SK-N-SH (cell line): ENCODE results near the gene EHD1. TPM values are rescaled to one million over a fixed set of nuclear protein-coding genes. Genes with fewer than 3 reads are reported as not detected.
A peak's percentile ranks its signal among the peaks of the same experiment; 100 is the strongest.

Experiments used
- CTCF ChIA-PET: fragments of 300-600, 350-600 bp; formaldehyde crosslinking; extraction: SDS; loops from one replicate; lab custom pipeline; 2021; lab: Yijun Ruan, JAX
- POLR2A ChIA-PET: fragments of 350-600 bp; sonication (Branson Sonifier 250); formaldehyde crosslinking; extraction: SDS; loops from one replicate; lab custom pipeline; 2020; ENCODE audit warnings: antibody characterized with exemption, inconsistent platforms; lab: Yijun Ruan, JAX
- DNase-seq: peaks from one replicate; pipeline ENCODE4 v3.0.0; 2012
- H2AFZ ChIP-seq: fragments of 200-600 bp; sonication (generic); 2 replicates; pipeline ENCODE4 v1.8.1; 2016; ENCODE audit warnings: antibody characterized with exemption, mild to moderate bottlenecking, low read depth
- H3F3A ChIP-seq: fragments of 200-600 bp; sonication (generic); replicated peaks from 2 replicates; pipeline ENCODE3; 2016; ENCODE audit warnings: antibody characterized with exemption, mild to moderate bottlenecking; ENCODE audit not compliant: insufficient read depth
- H3K27ac ChIP-seq, 2 experiments: fragments of 200-500 bp in 1 of 2; fragments of 200-600 bp in 1 of 2; sonication (Bioruptor generic) in 1 of 2; sonication (generic), shearing (Covaris generic) in 1 of 2; 2 replicates each; pipeline versions ENCODE4 v1.5.1 to v1.6.1; 2014 to 2016; ENCODE audit warnings: low read depth in 2 of 2, inconsistent platforms in 1 of 2, low read length in 1 of 2, mild to moderate bottlenecking in 1 of 2, mixed read lengths in 1 of 2
- H3K27me3 ChIP-seq: fragments of 200-600 bp; sonication (generic), shearing (Covaris generic); 2 replicates; pipeline ENCODE4 v1.6.1; 2016; ENCODE audit warnings: mixed run types; ENCODE audit not compliant: insufficient read depth
- H3K36me3 ChIP-seq, 2 experiments: fragments of 200-500 bp in 1 of 2; fragments of 200-600 bp in 1 of 2; sonication (Bioruptor generic) in 1 of 2; sonication (generic) in 1 of 2; replicated peaks in 1 of 2; 2 replicates each; pipeline versions ENCODE3 to v1.5.1; 2014 to 2016; ENCODE audit warnings: low read length in 1 of 2, mild to moderate bottlenecking in 1 of 2; ENCODE audit not compliant: insufficient read depth in 2 of 2, control insufficient read depth in 1 of 2
- H3K4me1 ChIP-seq, 2 experiments: fragments of 200-500 bp in 1 of 2; fragments of 200-600 bp in 1 of 2; sonication (Bioruptor generic) in 1 of 2; sonication (generic), shearing (Covaris generic) in 1 of 2; 2 replicates each; pipeline versions ENCODE4 v1.5.1 to v1.6.1; 2014 to 2016; ENCODE audit warnings: low read depth in 1 of 2, low read length in 1 of 2, mixed run types in 1 of 2; ENCODE audit not compliant: insufficient read depth in 2 of 2, control insufficient read depth in 1 of 2
- H3K4me2 ChIP-seq: fragments of 200-600 bp; sonication (generic), shearing (Covaris generic); 2 replicates; pipeline ENCODE4 v1.6.1; 2017; ENCODE audit warnings: mixed run types
- H3K4me3 ChIP-seq, 2 experiments: fragments of 200-500 bp in 1 of 2; fragments of 200-600 bp in 1 of 2; sonication (Bioruptor generic) in 1 of 2; sonication (generic), shearing (Covaris generic) in 1 of 2; 2 replicates each; pipeline versions ENCODE4 v1.5.1 to v1.8.1; 2014 to 2016; ENCODE audit warnings: low read depth in 2 of 2, inconsistent platforms in 1 of 2, low read length in 1 of 2, mild to moderate bottlenecking in 1 of 2, mixed read lengths in 1 of 2, moderate library complexity in 1 of 2
- H3K79me2 ChIP-seq: fragments of 200-600 bp; sonication (generic); 2 replicates; pipeline ENCODE4 v1.8.1; 2017; ENCODE audit warnings: mild to moderate bottlenecking; ENCODE audit not compliant: insufficient read depth
- H3K9ac ChIP-seq: fragments of 200-600 bp; sonication (generic); 2 replicates; pipeline ENCODE4 v1.6.1; 2017; ENCODE audit warnings: mixed run types
- H3K9me2 ChIP-seq: fragments of 200-600 bp; sonication (generic); 2 replicates; pipeline ENCODE4 v1.6.1; 2017; ENCODE audit warnings: mixed run types
- H3K9me3 ChIP-seq: fragments of 200-600 bp; sonication (generic); 2 replicates; pipeline ENCODE4 v1.6.1; 2017; ENCODE audit warnings: mixed run types, mild to moderate bottlenecking, moderate library complexity
- H4K20me1 ChIP-seq: fragments of 200-600 bp; sonication (generic); 2 replicates; pipeline ENCODE4 v1.6.1; 2017; ENCODE audit warnings: mild to moderate bottlenecking, mixed run types; ENCODE audit not compliant: insufficient read depth
- CHD2 ChIP-seq: fragments of 150-350 bp; IDR thresholded peaks from 2 replicates; pipeline ENCODE4 v1.6.1; 2018; ENCODE audit warnings: low read length; ENCODE audit not compliant: partially characterized antibody
- CTCF ChIP-seq: fragments of 200-600 bp; sonication (generic); IDR thresholded peaks from 2 replicates; pipeline ENCODE4 v1.6.1; 2017; ENCODE audit warnings: antibody characterized with exemption, mild to moderate bottlenecking, moderate library complexity
- EP300 ChIP-seq, 2 experiments: IDR thresholded peaks; 2 replicates each; pipeline versions ENCODE4 v1.4.0 to v1.6.1; 2012; ENCODE audit warnings: borderline replicate concordance in 1 of 2, low read depth in 1 of 2, low read length in 1 of 2
- EZH2phosphoT487 ChIP-seq: fragments of 200-600 bp; sonication (generic); IDR thresholded peaks from 2 replicates; pipeline ENCODE4 v1.6.1; 2017; ENCODE audit warnings: low read depth, mixed run types, mild to moderate bottlenecking, antibody characterized with exemption, moderate library complexity, borderline replicate concordance
- FOSL2 ChIP-seq: IDR thresholded peaks from 2 replicates; pipeline ENCODE4 v1.4.0; 2012; ENCODE audit warnings: low read depth, mild to moderate bottlenecking, moderate library complexity, borderline replicate concordance
- FOXJ3 ChIP-seq: sonication (generic); formaldehyde crosslinking; IDR thresholded peaks from 2 replicates; pipeline ENCODE4 v1.5.1; 2020; ENCODE audit warnings: mild to moderate bottlenecking, missing genetic modification reagents
- FOXM1 ChIP-seq: IDR thresholded peaks from 2 replicates; pipeline ENCODE4 v1.4.0; 2012; ENCODE audit warnings: low read depth, mild to moderate bottlenecking
- GABPA ChIP-seq: IDR thresholded peaks from 2 replicates; pipeline ENCODE4 v1.4.0; 2012; ENCODE audit warnings: low read depth, mild to moderate bottlenecking
- GATA2 ChIP-seq: sonication (generic); formaldehyde crosslinking; IDR thresholded peaks from 2 replicates; pipeline ENCODE4 v1.5.0; 2020; ENCODE audit warnings: mild to moderate bottlenecking, missing genetic modification reagents
- IRF3 ChIP-seq: fragments of 150-350 bp; IDR thresholded peaks from 2 replicates; pipeline ENCODE4 v1.6.1; 2016; ENCODE audit warnings: mild to moderate bottlenecking, low read depth, low read length
- JUND ChIP-seq: IDR thresholded peaks from 2 replicates; pipeline ENCODE4 v1.4.0; 2012
- MAX ChIP-seq: IDR thresholded peaks from 2 replicates; pipeline ENCODE4 v1.4.0; 2012; ENCODE audit warnings: low read depth
- MXI1 ChIP-seq: IDR thresholded peaks from 2 replicates; pipeline ENCODE4 v1.6.1; 2012; ENCODE audit warnings: mild to moderate bottlenecking, low read depth, low read length, improper control_type of control experiment
- NRF1 ChIP-seq: IDR thresholded peaks from 2 replicates; pipeline ENCODE4 v1.6.1; 2012; ENCODE audit warnings: low read depth, mild to moderate bottlenecking, low read length
- POLR2AphosphoS5 ChIP-seq: IDR thresholded peaks from 2 replicates; pipeline ENCODE4 v1.6.1; 2012; ENCODE audit warnings: low read depth, low read length
- RAD21 ChIP-seq: IDR thresholded peaks from 2 replicates; pipeline ENCODE4 v1.6.1; 2012; ENCODE audit warnings: mild to moderate bottlenecking, low read length
- RCOR1 ChIP-seq: fragments of 150-350 bp; IDR thresholded peaks from 2 replicates; pipeline ENCODE4 v1.6.1; 2017; ENCODE audit warnings: antibody characterized with exemption, low read length
- RFX5 ChIP-seq: IDR thresholded peaks from 2 replicates; pipeline ENCODE4 v1.6.1; 2012; ENCODE audit warnings: mild to moderate bottlenecking, improper control_type of control experiment, low read length
- RXRA ChIP-seq: IDR thresholded peaks from 2 replicates; pipeline ENCODE4 v1.4.0; 2012; ENCODE audit warnings: low read depth, mild to moderate bottlenecking, borderline replicate concordance
- SIN3A ChIP-seq: IDR thresholded peaks from 2 replicates; pipeline ENCODE4 v1.6.1; 2012; ENCODE audit warnings: low read depth, mild to moderate bottlenecking, low read length, moderate library complexity, borderline replicate concordance
- SMC3 ChIP-seq: IDR thresholded peaks from 2 replicates; pipeline ENCODE4 v1.6.1; 2012; ENCODE audit warnings: low read depth, low read length, improper control_type of control experiment
- TCF12 ChIP-seq: IDR thresholded peaks from 2 replicates; pipeline ENCODE4 v1.4.0; 2012
- YY1 ChIP-seq: IDR thresholded peaks from 2 replicates; pipeline ENCODE4 v1.4.0; 2012; ENCODE audit warnings: low read depth, mild to moderate bottlenecking
- ZBTB33 ChIP-seq: IDR thresholded peaks from 2 replicates; pipeline ENCODE4 v1.4.0; 2012; ENCODE audit warnings: low read depth, borderline replicate concordance
- WGBS: methylation state at CpG from one replicate; pipeline ENCODE4 v1.1.6; 2017; ENCODE audit warnings: low lambda C conversion rate; 5-methylcytosine and 5-hydroxymethylcytosine counted together
- polyA plus RNA-seq, 3 experiments: library from polyadenylated mRNA; depleted of rRNA; stranded (reverse); fragments of >200 nt; gene quantifications; 2 replicates each; pipeline ENCODE4 v1.2.3, GENCODE V29; 2012

Gene EHD1
- polyA plus RNA-seq, 1 of the 3 experiments (the other 2 are of a cell fraction): 93.3 TPM

GRCh38 chr11:64923944-64924909, 45.8 kb upstream of the EHD1 start, which contains the start of gene PPP2R5B:
PPP2R5B (plus strand) TSS chr11:64924689; CDS start chr11:64925735, 1,046 bp downstream.
- no peaks in the 10 kb centered on the region for H3K9me3 ChIP-seq
- DNase-seq: peak; percentile 97
- ChIA-PET CTCF (interaction anchor here (0.7 to 2.0 kb wide), 10 partner anchors 19 to 1087 kb away, joined by 3 to 14 read pairs (median 4); partner anchors contain the start of gene ARL2), POLR2A (interaction anchor here (0.9 to 1.7 kb wide), 2 partner anchors 73 to 188 kb away, joined by 3 read pairs; partner anchors contain the start of genes BATF2 and TM7SF2)
- no peaks in the 10 kb centered on the region for H4K20me1 ChIP-seq
- H3K27me3 ChIP-seq: no peaks in the 10 kb centered on the region
- H3K27ac ChIP-seq: peak within 1 kb of the TSS; percentile 73 to 95
- 2% methylated on average over 17 of the region's 47 CpGs for WGBS
- H3K9me2 ChIP-seq: no peaks in the 10 kb centered on the region
- H3K4me1 ChIP-seq: peaks cover 0 to 22% of the 10 kb centered on the region in 2 experiments; a peak in 1 of 4 replicates
- H3F3A ChIP-seq: no peaks in the 10 kb centered on the region
- peak within 1 kb of the TSS; percentile 83 for H3K9ac ChIP-seq
- peak within 1 kb of the TSS; percentile 91 for H2AFZ ChIP-seq
- peaks cover 0 to 12% of the 10 kb centered on the region in 2 experiments for H3K36me3 ChIP-seq
- peak within 1 kb of the TSS; percentile 67 to 93 for H3K4me3 ChIP-seq
- H3K4me2 ChIP-seq: peak within 1 kb of the TSS; percentile 79
- peaks cover 13% of the 10 kb centered on the region; the same call in 1 of the 2 replicates for H3K79me2 ChIP-seq
- TF ChIP-seq FOSL2 (peak; percentile 93), GATA2 (CRISPR knock-in tag) (no peak), MXI1 (peak; percentile 64; the same call in 1 of the 2 replicates), JUND (peak; percentile 89), RFX5 (no peak), EP300 (IDR thresholded peaks at IDR 0.05; ENCODE audit: borderline replicate concordance in 1 of 2, low read depth in 1 of 2, low read length in 1 of 2) (no peak), FOXM1 (no peak), NRF1 (peak; percentile 29; the same call in 1 of the 2 replicates), POLR2AphosphoS5 (peak; percentile 25; the same call in 1 of the 2 replicates), FOXJ3 (CRISPR knock-in tag) (no peak), SIN3A (peak; percentile 96), RXRA (no peak), EZH2phosphoT487 (no peak), CHD2 (peak; percentile 84), SMC3 (no peak), TCF12 (0 out of 2 replicates have a peak, but pooled peaks have one; percentile 31), GABPA (peak; percentile 53), RAD21 (no peak), RCOR1 (no peak), MAX (peak; percentile 74), ZBTB33 (0 out of 2 replicates have a peak, but pooled peaks have one; percentile 4), IRF3 (no peak), CTCF (no peak), YY1 (peak; percentile 43; the same call in 1 of the 2 replicates)
